Stomach (tissue), 4 donors: ENCODE results near the gene IQSEC1.

Experiments used
- EP300 ChIP-seq: sonication (generic); formaldehyde crosslinking; IDR thresholded peaks from one replicate; pipeline ENCODE4 v1.6.1; 2017; ENCODE audit warnings: antibody characterized with exemption
- POLR2A ChIP-seq, 4 donors: fragments of 450-650 bp; IDR thresholded peaks; one replicate each; pipeline ENCODE4 v1.6.1; 2016; ENCODE audit warnings: antibody characterized with exemption in 4 of 4, control low read depth in 2 of 4, mild to moderate bottlenecking in 1 of 4, moderate library complexity in 1 of 4
- POLR2AphosphoS5 ChIP-seq, 3 donors: sonication (generic); formaldehyde crosslinking; IDR thresholded peaks; one replicate each; pipeline ENCODE4 v1.6.1; 2016; ENCODE audit warnings: antibody characterized with exemption in 3 of 3
- TF ChIP-seq, protein P1 (sequence below), 7 experiments: fragments of 450-650 bp in 4 of 7; fragments of 200-600 bp in 3 of 7; sonication (generic) in 3 of 7; IDR thresholded peaks; one replicate each; pipeline ENCODE4 v1.5.1; 2016 to 2019; ENCODE audit warnings: antibody characterized with exemption in 7 of 7, control low read depth in 2 of 7, mild to moderate bottlenecking in 1 of 7

- TF ChIP-seq, protein P1, sequence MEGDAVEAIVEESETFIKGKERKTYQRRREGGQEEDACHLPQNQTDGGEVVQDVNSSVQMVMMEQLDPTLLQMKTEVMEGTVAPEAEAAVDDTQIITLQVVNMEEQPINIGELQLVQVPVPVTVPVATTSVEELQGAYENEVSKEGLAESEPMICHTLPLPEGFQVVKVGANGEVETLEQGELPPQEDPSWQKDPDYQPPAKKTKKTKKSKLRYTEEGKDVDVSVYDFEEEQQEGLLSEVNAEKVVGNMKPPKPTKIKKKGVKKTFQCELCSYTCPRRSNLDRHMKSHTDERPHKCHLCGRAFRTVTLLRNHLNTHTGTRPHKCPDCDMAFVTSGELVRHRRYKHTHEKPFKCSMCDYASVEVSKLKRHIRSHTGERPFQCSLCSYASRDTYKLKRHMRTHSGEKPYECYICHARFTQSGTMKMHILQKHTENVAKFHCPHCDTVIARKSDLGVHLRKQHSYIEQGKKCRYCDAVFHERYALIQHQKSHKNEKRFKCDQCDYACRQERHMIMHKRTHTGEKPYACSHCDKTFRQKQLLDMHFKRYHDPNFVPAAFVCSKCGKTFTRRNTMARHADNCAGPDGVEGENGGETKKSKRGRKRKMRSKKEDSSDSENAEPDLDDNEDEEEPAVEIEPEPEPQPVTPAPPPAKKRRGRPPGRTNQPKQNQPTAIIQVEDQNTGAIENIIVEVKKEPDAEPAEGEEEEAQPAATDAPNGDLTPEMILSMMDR (IDR thresholded peaks at IDR 0.05), result no peak
- no peak for TF ChIP-seq POLR2A (IDR thresholded peaks at IDR 0.05)
- TF ChIP-seq EP300, result no peak
- no peak for TF ChIP-seq POLR2AphosphoS5 (IDR thresholded peaks at IDR 0.05)
Measured at GRCh38 chr3:13013151-13013561, 60.1 kb downstream of the IQSEC1 start.
